ENCODE data around the gene CSRP1.
A peak's percentile ranks its signal among the peaks of the same experiment; 100 is the strongest.

Gene CSRP1

GRCh38 chr1:201489643-201490261, 17.2 kb downstream of the CSRP1 start:
- DNase-seq (ENCODE audit: low spot score): no peak
- Histone ChIP-seq H3K27ac (peak overlapping the region; percentile 29 to 86), H3K4me3 (peak overlapping the region; percentile 19)
- TF ChIP-seq CTCF (IDR thresholded peaks at IDR 0.05): no peak

DNA sequence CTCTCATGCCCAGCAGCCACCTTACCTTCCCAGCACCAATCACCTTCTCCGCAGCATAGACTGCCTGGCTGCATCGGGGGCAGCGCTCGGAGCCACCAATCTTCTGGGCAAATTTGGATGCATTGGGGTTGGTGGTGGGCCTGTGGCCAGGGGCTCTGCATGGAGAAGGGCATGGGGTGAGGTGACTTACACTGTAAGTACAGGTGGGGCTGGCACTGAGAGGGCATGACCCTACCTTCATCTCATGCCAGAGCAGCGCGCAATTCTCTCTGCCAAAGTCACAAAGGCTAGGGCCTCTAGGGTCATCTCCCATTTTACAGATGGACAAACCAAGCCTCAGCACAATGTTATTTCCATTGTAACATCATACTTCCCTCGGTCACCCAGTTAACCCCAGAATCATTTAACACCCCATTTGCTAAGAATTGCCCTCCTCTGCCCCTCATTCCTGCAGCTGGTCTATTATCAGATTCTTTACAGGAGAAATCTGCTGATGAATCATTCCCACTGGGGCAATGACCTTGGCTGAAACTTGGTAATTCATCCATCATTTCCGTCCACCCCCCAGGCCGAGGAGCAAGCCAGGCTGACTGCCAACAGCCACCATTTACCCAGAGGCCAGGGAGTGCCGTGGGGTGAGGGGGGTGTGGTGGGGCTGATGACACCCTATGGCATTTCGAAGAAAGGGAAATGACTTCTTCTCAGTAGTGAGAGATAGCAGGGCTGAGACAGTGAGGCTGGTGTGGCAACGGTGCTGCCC, 17.9 kb downstream of the CSRP1 start:
- peak overlapping the region; percentile 29 to 86 for H3K27ac ChIP-seq
- peak overlapping the region; percentile 19 for H3K4me3 ChIP-seq
- no peak for DNase-seq (ENCODE audit: low spot score)
- no peak for TF ChIP-seq CTCF (IDR thresholded peaks at IDR 0.05)

GRCh38 chr1:201487742-201488141, 19.2 kb downstream of the CSRP1 start:
- no peak for DNase-seq (ENCODE audit: low spot score)
- peak overlapping the region; percentile 47 to 86 for H3K27ac ChIP-seq
- TF ChIP-seq CTCF (IDR thresholded peaks at IDR 0.05): no peak
- H3K4me3 ChIP-seq: no peak overlapping the region

DNA sequence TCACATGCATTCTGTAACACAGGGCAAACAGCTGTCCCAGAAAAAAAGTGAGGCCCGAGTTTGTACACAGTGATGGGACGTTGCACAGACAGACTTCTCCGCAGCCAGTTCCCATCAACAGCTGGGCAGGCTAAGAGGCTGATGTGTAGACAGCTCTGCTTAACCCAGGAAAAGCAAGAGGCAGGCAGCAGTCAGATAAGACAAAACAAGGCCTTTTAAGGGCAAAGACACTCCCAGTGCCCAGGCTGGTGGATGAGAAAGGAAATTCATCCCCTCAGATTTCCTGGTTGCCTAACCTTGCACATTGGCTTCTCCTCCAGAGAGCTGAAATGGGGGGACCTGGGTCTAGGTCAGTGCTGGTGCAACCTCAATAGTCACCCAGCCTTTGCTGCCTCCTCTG, 20.7 kb downstream of the CSRP1 start:
- no peak for TF ChIP-seq CTCF (IDR thresholded peaks at IDR 0.05)
- no peak overlapping the region for H3K4me3 ChIP-seq
- no peak for DNase-seq (ENCODE audit: low spot score)
- peak overlapping the region; percentile 47 to 86 for H3K27ac ChIP-seq

- no peak overlapping the region for H3K4me3 ChIP-seq
- TF ChIP-seq CTCF (IDR thresholded peaks at IDR 0.05): no peak
- no peak for DNase-seq (ENCODE audit: low spot score)
- peak overlapping the region; percentile 47 to 86 for H3K27ac ChIP-seq
These were observed 21.6 kb downstream of the CSRP1 start for GRCh38 chr1:201485184-201485774.

- DNase-seq (ENCODE audit: low spot score): no peak
- Histone ChIP-seq H3K27ac (peak overlapping the region; percentile 27 to 86), H3K4me3 (no peak overlapping the region)
- no peak for TF ChIP-seq CTCF (IDR thresholded peaks at IDR 0.05)
These were observed 23.5 kb downstream of the CSRP1 start for GRCh38 chr1:201483373-201483949.

Measured in coronary artery (tissue), 2 donors.